NCI-H774 (cell line): ENCODE data around the gene KANSL3.
"Not testable (repeated sequence)": the region's sequence is repeated elsewhere in the genome, so short reads cannot be mapped to it uniquely, and the experiment has no call there.

Source experiments
- DNase-seq: peaks from one replicate; lab custom pipeline; 2025; lab: John Stamatoyannopoulos, UW

The KANSL3 gene

DNA sequence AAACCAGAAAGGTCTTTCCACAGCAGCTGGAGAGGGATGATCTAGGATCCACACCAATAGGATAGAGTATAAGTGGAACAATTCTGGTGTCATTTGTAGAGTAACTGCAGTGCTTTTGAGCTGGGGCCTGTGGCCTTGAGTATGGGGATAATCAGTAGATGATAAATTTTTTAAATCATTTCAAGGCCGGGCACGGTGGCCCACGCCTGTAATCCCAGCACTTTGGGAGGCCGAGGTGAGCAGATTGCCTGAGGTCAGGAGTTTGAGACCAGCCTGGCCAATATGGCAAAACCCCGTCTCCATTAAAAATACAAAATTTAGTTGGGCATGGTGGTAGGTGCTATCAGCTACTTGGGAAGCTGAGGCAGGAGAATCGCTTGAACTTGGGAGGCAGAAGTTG lies 80.7 kb downstream of the KANSL3 start:
- DNase-seq = not testable (repeated sequence)

DNA sequence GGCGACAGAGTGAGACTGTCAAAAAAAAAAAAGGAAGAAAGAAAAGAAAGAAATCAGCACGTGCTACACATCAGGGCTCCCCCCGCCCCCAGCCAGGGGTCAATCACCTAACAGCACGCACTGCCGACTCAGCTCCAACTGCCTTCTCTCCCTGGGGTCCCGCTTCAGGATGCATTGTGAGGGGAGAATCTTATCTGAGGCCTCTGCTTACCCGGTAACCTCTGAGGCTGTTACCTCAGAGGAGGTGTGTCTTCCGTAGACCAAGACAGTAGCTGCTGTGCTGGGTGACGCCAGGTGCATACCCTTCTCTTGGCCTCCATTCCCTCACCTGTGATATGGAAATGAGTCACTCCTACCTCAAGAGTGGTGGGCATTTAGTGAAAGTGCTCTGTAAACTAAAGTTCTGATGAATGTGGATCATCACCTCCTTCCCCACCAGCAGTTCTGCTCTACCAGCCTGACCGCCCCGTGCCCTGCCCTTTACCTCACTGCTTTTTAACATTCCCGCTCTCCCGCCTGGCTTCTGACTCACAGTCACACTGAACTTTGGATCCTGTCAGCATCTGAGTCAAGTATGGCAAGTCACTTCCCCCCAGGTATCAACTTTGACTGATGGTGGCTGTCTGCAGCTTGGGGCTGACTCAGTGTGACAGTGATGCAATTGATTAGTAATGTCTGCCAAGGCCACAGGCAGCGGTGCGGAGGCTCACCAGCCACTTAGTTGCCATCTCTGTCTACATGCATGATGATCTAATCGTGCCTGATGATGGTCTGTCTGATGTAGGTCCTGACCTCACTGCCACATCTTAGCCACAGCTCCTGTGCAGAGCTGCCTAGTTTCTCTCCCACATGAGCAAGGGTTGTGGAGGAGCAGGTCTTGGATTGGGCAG lies 81.4 kb downstream of the KANSL3 start:
- no peak for DNase-seq

DNA sequence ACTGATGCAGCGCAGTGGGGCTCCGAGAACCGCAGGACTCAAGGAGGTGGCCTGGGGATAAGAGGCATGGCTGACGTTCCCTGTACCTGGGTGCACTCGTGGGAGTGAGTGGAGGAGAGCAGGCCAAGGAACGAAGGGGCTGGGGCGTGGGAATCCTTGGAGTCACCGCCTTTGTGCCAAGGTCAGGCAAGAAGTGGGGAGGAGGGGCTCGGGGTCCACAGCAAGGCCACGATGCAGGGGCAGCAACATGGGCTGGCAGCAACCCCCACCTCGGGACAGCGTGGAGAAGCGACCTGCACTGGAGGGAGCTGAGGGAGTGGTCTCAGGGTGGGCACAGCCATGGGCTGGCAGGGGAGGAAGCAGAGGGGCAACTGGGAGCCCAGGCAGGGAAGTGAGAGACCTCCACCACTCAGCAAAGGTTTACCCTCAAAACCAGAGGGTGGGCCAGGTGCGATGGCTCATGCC lies 82.9 kb downstream of the KANSL3 start:
- no peak for DNase-seq

DNA sequence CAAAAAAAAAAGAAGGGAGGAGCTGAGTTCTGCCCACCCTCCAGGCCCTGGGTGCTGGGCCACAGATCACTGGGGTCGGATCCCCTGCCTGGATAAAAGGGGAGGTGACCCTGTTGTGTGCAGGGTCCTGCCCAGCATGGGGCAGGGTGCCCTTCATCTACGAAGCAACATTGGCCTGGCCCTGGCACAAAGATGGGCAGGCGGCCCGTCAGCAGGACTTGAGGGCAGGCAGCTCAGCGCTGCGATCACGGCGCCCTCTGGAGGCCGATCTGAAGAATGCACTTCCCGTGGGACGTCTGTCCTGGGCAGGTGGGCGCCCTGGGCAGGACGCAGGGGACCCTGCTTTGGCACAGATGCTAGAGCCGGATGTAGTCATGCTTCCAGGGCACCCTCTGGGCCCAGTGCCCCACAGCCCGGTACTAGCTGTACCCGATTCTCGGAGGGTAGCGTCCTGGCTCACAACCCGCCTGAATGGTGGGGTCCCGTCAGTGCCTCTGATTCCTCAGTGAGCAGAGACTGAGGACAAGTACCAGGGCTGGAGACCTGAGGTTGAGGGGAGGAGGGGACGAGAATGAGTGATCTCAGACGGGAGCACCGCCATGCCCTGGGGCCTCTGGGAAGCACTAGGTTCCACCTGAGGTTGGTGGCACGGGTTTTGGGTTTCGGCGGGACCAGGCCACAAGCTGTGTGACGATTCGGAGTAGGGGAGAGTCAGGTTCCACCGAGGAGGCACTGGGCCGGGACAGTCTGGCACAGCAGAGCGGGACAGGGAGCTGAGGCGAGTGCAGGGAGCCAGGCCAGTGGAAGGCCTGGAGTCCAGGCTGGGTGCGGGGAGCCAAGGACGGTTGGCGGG lies 83.6 kb downstream of the KANSL3 start:
- DNase-seq = peak; percentile 36

DNA sequence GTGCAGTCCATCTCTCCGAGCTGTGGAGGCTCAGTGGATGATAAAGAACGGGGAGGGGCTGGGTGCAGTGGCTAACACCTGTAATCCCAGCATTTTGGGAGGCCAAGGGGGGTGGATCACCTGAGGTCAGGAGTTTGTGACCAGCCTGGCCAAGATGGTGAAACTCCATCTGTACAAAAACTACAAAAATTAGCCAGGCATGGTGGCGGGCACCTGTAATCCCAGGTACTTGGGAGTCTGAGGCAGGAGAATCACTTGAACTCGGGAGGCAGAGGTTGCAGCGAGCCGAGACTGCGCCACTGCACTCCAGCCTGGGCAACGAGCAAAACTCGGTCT lies 84.2 kb downstream of the KANSL3 start:
- not testable (repeated sequence) for DNase-seq

GRCh38 chr2:96553176-96553956 lies 84.7 kb downstream of the KANSL3 start:
- no peak for DNase-seq

GRCh38 chr2:96552315-96553175 lies 85.6 kb downstream of the KANSL3 start:
- DNase-seq = no peak

DNA sequence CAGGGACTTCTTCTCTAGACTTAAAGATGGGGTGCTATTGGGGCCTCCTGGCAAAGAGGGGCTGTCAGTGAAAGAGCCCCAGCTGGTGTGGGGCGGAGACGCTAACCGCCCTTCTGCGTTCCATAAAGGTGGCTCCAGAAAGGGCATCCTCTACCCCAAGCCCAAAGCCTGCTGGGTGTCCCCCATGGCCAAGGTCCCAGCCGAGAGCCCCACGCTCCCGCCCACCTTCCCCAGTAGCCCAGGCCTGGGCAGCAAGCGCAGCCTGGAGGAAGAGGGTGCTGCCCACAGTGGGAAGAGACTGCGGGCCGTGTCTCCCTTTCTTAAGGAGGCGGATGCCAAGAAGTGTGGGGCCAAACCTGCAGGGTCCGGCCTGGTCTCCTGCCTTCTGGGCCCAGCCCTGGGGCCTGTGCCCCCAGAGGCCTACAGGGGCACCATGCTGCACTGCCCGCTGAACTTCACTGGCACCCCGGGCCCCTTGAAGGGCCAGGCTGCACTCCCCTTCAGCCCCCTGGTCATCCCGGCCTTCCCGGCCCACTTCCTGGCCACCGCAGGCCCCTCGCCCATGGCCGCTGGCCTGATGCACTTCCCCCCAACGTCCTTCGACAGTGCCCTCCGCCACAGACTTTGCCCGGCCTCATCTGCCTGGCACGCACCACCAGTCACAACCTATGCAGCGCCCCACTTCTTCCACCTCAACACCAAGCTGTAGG lies 86.4 kb downstream of the KANSL3 start:
- DNase-seq = no peak

DNA sequence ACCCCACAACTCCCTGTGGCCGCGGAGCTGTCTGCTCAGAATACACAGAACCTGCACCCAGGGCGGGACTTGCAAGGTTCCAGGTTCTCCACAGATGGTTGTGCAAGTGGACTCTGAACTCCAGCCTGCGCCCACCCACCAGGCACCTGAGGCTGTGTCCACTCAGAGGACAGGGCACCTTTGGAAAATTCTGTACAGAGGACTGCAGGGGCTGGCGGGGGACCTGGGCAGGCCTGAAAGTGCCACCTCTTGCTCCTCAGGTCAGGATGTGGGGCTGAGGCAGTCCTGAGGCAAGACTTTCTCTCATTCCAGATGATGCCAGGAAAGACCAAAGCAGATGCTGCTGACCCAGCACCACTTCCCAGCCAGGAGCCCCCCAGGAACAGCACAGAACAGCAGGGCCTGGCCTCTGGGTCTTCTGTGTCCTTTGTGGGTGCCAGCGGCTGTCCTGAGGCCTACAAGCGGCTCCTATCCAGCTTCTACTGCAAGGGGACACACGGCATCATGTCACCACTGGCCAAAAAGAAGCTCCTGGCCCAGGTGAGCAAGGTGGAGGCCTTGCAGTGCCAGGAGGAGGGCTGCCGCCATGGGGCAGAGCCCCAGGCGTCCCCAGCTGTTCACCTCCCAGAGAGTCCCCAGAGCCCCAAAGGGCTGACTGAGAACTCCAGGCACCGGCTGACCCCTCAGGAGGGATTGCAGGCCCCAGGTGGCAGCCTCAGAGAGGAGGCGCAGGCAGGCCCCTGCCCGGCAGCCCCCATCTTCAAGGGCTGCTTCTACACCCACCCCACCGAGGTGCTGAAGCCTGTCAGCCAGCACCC lies 87.1 kb downstream of the KANSL3 start:
- no peak for DNase-seq

DNA sequence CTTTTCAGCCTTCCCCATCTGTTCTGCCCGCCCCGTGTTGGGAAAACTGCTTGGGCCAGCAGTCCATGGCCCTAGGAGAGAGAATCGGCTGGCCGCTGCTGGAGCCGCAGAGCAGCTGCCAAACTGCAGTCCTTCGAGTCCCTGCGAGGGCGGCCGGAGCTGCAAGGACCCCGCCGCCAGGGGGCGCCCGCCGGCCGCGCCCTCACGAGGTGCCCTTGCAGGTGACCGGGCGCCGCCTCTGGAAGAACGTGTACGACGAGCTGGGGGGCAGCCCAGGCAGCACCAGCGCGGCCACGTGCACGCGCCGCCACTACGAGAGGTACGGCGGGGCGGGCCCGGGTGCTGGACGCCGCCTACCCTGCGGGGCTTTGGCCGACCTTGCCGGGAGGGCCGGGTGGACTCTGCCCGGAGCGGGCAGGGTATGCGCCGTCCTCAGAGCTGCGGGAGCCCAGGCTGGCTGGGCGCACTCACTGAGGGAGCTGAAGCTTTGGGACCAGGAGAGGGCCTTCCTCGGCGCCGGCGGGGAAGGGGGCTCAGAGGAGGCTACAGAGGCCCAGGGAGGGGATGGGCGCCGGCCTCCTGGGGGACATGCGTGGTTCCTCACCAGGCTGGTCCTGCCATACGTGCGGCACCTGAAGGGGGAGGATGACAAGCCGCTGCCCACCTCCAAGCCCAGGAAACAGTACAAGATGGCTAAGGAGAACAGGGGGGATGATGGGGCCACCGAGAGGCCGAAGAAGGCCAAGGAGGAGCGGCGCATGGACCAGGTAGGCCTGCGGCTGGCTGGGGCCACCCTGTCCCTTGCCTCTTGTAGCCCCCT lies 87.9 kb downstream of the KANSL3 start:
- no peak for DNase-seq

DNA sequence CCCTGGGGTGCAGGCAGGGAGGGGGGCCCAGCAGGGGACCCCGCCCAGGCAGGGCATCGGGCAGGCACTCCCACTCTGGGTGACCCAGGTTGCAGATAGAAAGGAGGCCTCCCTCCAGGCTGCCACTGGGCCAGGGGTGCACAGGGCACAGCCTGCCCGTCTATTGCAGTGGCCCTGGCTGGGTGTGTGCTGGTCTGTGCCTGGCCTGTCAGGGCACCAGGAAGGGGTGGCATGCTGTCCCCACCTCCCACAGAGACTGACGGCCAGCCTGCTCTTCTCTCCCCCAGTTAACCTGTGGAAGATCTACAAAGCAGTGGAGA lies 88.7 kb downstream of the KANSL3 start:
- DNase-seq = no peak

DNA sequence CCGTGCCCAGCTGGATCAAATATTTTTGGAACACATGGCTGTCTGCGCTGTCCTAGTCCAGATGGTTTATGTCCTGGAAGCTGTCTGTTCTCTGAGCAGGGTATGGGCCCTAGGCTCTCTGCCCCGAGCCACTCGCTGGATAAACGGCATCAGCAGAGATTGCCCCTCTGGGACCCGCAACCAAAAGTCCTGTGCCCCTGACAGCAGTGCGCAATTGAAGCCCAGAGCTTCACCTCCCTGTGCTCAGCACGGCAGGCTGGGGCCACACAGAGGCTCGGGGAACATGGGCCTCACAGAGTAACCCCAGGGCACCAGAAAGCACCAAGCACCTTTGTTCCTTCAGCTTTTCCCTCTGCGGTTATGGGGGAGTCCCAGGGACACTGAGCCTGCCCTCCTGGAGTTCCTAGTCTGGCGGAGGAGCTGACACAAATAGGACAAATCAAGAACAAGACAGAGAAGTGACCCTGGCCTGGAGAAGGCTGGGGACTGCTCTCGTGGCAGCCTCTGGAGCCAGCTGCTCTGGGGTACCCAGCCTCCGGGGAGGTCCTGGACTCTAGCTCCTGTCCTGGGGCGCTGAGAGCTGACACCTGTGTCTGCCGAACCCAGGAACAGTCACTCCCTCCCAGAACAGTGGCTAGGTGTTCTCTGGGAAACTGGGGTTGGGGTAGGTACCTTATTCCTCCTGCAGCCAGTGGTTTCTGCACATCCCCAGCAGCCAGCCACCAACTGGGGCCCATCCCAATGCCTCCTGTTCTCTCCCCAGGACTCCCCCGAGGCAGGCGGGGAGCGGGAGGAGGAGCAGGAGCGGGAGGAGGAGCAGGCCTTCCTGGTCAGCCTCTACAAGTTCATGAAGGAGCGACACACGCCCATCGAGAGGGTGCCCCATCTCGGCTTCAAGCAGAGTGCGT lies 89.3 kb downstream of the KANSL3 start:
- DNase-seq = no peak

DNA sequence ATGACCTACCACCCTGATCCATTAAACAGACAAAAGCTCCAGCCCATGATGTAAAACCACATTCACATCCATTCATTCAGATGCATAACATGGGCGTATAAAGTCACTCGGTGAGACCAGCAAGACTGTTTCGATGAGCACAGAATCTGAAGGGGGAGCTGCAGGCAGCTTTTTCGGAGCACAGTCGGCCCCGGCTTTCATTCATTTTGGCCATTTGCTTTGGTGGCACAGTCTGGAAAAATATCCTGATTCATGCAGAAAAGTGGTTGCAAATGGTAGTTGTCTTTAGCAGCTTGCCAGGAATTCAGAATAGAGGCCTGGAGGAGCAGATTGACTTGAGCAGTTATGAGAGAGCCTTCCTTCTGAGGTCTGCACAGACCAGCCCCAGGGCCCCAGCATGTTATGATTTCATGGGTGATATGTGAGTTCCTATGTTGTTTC lies 90.4 kb downstream of the KANSL3 start:
- DNase-seq = no peak

GRCh38 chr2:96547203-96547641 lies 90.9 kb downstream of the KANSL3 start:
- no peak for DNase-seq

DNA sequence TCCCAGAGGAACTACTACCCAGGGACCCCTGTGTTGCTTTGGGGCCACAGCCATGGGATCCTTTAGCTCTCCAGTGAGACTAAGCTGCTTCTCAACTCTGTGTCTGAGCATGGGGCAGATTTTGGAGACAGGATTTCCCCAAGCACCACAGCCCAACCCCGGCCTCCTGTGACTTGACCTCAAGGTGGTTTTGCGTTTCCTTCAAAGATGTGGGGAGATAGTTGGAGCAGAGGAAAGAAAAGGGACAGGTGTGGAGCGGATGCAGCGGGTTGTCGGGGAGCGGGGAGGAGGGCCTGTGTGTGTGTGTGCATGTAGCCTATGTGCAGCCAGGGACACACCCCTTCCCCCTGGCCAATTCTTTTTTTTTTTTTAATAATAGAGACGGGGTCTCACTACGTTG lies 91.3 kb downstream of the KANSL3 start:
- no peak for DNase-seq

- no peak for DNase-seq
These were observed 91.8 kb downstream of the KANSL3 start for GRCh38 chr2:96546321-96546720.
